DND-41 (cell line): ENCODE results near the gene PSMD14.

ENCODE experiments used
- ATAC-seq: fragments of 200-7000 bp; cut with Tn5 transposase; 3 replicates; pipeline ENCODE4 v1.9.1; 2021; ENCODE audit warnings: low read depth; ENCODE audit not compliant: insufficient read depth
- DNase-seq: peaks from one replicate; pipeline ENCODE4 v3.0.0-alpha.2; 2020
- H2AFZ ChIP-seq: 2 replicates; pipeline ENCODE4 v1.6.0; 2012; ENCODE audit warnings: low read depth, low read length
- H3K27ac ChIP-seq: 2 replicates; pipeline ENCODE4 v1.5.1; 2012; ENCODE audit warnings: low read length, inconsistent platforms
- H3K27me3 ChIP-seq: fragments of 200-600 bp; sonication (generic); 2 replicates; pipeline ENCODE4 v1.6.0; 2012; ENCODE audit warnings: low read length, mild to moderate bottlenecking, inconsistent platforms; ENCODE audit not compliant: insufficient read depth, poor library complexity
- H3K36me3 ChIP-seq: 2 replicates; pipeline ENCODE4 v1.5.1; 2012; ENCODE audit warnings: low read length, inconsistent platforms; ENCODE audit not compliant: insufficient read depth
- H3K4me1 ChIP-seq: 2 replicates; pipeline ENCODE4 v1.5.1; 2012; ENCODE audit warnings: mild to moderate bottlenecking, low read length; ENCODE audit not compliant: insufficient read depth
- H3K4me2 ChIP-seq: 2 replicates; pipeline ENCODE4 v1.6.0; 2012; ENCODE audit warnings: mild to moderate bottlenecking, moderate library complexity, low read length, inconsistent platforms; ENCODE audit not compliant: insufficient read depth
- H3K4me3 ChIP-seq, 2 experiments: fragments of 200-600 bp in 1 of 2; shearing (Covaris generic) in 1 of 2; 2 replicates each; pipeline ENCODE4 v1.5.1; 2012 to 2016; ENCODE audit warnings: inconsistent platforms in 2 of 2, low read length in 2 of 2, mild to moderate bottlenecking in 2 of 2, low read depth in 1 of 2, moderate library complexity in 1 of 2
- H3K79me2 ChIP-seq: 2 replicates; pipeline ENCODE4 v1.6.0; 2012; ENCODE audit warnings: low read length, inconsistent platforms; ENCODE audit not compliant: insufficient read depth
- H3K9ac ChIP-seq: 2 replicates; pipeline ENCODE4 v1.6.0; 2012; ENCODE audit warnings: low read depth, mild to moderate bottlenecking, inconsistent platforms, low read length, moderate library complexity
- H3K9me3 ChIP-seq: 2 replicates; pipeline ENCODE4 v1.5.1; 2012; ENCODE audit warnings: low read length, moderate library complexity, mild to moderate bottlenecking, inconsistent platforms; ENCODE audit not compliant: insufficient read depth, severe bottlenecking
- H4K20me1 ChIP-seq: 2 replicates; pipeline ENCODE4 v1.6.0; 2012; ENCODE audit warnings: low read length; ENCODE audit not compliant: insufficient read depth
- CTCF ChIP-seq: IDR thresholded peaks from 2 replicates; pipeline ENCODE4 v1.5.1; 2012; ENCODE audit warnings: borderline replicate concordance, low read length, moderate library complexity, mild to moderate bottlenecking; ENCODE audit not compliant: poor library complexity, severe bottlenecking; ENCODE audit errors: extremely low read depth
- EZH2 ChIP-seq: IDR thresholded peaks from 3 replicates; pipeline ENCODE4 v1.6.1; 2012; ENCODE audit warnings: borderline replicate concordance, low read depth, mild to moderate bottlenecking, moderate library complexity, low read length, inconsistent platforms; ENCODE audit not compliant: severe bottlenecking

Gene PSMD14

DNA sequence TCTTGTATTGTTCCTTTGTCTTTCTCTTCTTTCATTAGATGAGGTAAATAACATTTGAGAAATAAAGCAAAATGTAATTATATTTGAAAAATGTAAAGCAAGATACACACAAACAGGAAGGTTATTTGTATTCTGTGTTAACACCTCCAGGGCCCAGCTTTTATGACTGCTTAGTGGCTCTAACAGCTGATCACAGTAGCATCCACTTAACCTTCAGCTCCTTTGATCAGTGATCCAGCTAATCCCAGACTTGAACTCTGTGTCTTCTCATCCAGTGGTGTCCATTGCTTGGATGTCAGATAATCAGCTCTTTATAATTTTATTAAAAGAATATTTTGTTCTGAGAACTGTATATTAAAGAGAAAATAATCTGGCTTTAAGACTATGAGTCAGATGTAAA is 44.5 kb downstream of the PSMD14 start:
- DNase-seq (no peak), ATAC-seq (no peak)
- H3K9me3 ChIP-seq = no peaks in the 10 kb centered on the region
- H2AFZ ChIP-seq = no peak overlapping the region
- no peak overlapping the region for H3K9ac ChIP-seq
- no peak overlapping the region for H3K27ac ChIP-seq
- no peak overlapping the region for H3K4me2 ChIP-seq
- peaks cover 7% of the 10 kb centered on the region; the same call in 1 of the 2 replicates for H3K36me3 ChIP-seq
- TF ChIP-seq EZH2 (no peak), CTCF (no peak)
- H3K79me2 ChIP-seq = peaks cover 100% of the 10 kb centered on the region
- H3K4me3 ChIP-seq = no peak overlapping the region
- no peaks in the 10 kb centered on the region for H3K4me1 ChIP-seq
- H3K27me3 ChIP-seq = no peaks in the 10 kb centered on the region
- H4K20me1 ChIP-seq = peaks cover 31% of the 10 kb centered on the region; the same call in 1 of the 2 replicates

DNA sequence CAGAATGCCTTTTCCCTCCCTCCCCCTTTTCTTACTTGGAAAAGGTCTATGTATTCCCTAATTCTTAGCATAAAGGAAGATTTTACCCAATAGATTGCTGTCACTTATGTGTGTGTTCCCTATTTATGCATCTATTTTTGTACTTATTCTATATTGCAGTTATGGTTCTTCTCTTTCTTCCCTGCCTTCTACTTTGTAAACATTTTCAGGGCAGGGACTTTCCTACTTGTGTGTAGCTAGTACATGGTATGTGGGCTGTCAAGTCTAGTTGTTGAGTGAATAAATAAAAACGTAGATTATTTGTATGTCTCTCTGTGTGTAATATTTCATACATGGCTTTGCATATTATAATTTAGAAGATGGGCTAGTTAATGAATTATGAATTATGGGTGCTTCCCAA is 45.3 kb downstream of the PSMD14 start:
- TF ChIP-seq EZH2 = no peak
- TF ChIP-seq CTCF = no peak
- Histone ChIP-seq H3K27ac (no peak overlapping the region), H3K9me3 (no peaks in the 10 kb centered on the region), H3K27me3 (no peaks in the 10 kb centered on the region), H4K20me1 (peaks cover 28% of the 10 kb centered on the region; the same call in 1 of the 2 replicates), H3K9ac (no peak overlapping the region), H3K4me2 (no peak overlapping the region), H3K4me3 (no peak overlapping the region), H3K4me1 (no peaks in the 10 kb centered on the region), H2AFZ (no peak overlapping the region), H3K79me2 (peaks cover 100% of the 10 kb centered on the region), H3K36me3 (peaks cover 10% of the 10 kb centered on the region; the same call in 1 of the 2 replicates)
- DNase-seq (no peak), ATAC-seq (no peak)

- ATAC-seq = no peak
- Histone ChIP-seq H3K27ac (no peak overlapping the region), H4K20me1 (peaks cover 24% of the 10 kb centered on the region; the same call in 1 of the 2 replicates), H2AFZ (no peak overlapping the region), H3K4me1 (no peaks in the 10 kb centered on the region), H3K4me2 (no peak overlapping the region), H3K9ac (no peak overlapping the region), H3K36me3 (peaks cover 15% of the 10 kb centered on the region; the same call in 1 of the 2 replicates), H3K4me3 (no peak overlapping the region), H3K79me2 (peaks cover 100% of the 10 kb centered on the region), H3K9me3 (peaks cover 3% of the 10 kb centered on the region), H3K27me3 (no peaks in the 10 kb centered on the region)
- TF ChIP-seq EZH2 (no peak), CTCF (no peak)
- no peak for DNase-seq
Observed at GRCh38 chr2:161354106-161354505, 45.9 kb downstream of the PSMD14 start.
